ENCODE data around the gene MEP1A.

MEP1A gene

DNA sequence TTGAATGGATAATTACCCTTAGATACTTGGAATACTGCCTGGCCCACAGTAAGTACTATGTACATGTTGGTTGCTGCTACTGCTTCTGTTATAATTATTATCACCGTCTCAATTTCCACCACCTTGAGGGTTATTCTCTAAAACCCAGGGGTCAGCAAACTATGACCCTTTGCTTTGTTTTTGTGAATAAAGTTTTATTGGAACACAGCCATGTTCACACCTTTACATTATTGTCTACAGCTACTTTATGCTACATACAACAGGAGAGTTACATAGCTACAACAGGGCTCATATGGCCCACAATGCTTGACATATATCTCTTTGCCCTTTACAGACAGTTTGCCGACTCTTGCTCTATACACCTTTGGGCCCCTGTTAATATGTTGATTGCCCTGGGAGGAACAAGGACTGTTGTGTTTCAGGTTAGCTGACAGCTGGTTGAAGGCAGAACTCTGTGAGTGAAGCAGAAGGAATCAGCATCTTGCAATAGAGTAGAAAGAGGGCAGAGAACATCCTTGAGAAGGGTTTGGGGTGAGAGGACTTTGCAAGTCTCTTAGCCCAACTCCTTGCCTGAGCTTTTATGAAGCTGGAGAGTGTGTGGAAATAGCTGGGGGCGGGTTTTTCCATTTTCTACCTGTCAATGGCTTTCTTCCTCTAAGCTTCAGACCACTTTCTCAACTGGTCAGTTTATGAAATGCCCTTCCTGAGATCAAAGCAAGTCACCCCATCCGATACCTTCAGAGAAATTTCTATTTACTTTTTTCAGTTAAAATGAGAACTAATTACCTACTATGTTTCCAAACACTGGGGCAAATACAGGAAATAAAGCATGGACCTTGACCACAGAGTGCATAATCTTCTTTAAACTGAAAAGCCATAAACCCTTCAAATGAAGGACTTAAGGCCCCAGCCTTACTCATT, 3.5 kb upstream of the MEP1A start:
- Mint-ChIP-seq H3K27ac (no peak overlapping the region), H3K4me1 (no peaks in the 10 kb centered on the region), H3K36me3 (no peaks in the 10 kb centered on the region), H3K9me3 (no peaks in the 10 kb centered on the region), H3K27me3 (no peaks in the 10 kb centered on the region), H3K4me3 (no peak overlapping the region)
- no peak for DNase-seq
- CTCF ChIA-PET: no interaction called here

GRCh38 chr6:46790355-46790874, 2.8 kb upstream of the MEP1A start:
- CTCF ChIA-PET: no interaction called here

DNA sequence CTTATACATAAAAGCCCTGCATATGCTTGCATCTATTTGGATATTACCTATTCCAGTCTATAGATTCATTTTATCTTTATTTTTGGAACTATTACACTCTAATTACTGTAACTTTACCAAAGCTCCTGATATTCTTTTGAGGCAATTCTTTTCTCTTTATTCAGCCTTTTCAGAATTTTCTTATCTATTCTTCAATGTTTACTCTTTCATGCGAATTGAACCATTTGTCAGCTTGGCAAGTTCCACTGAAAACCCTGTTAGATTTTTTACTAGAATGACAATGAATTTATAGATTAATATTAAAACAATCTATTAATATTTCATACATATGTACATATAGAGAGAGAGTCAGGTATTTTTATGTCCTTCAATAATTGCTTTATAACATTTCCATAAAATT, 554 bp upstream of the MEP1A start:
- Mint-ChIP-seq H3K4me1 (no peaks in the 10 kb centered on the region), H3K4me3 (no peak overlapping the region), H3K9me3 (no peaks in the 10 kb centered on the region), H3K27ac (no peak overlapping the region), H3K27me3 (no peaks in the 10 kb centered on the region), H3K36me3 (no peaks in the 10 kb centered on the region)
- CTCF ChIA-PET: no interaction called here
- DNase-seq: no peak

More at GRCh38 chr6:46790355-46790874, 2.8 kb upstream of the MEP1A start:
- no peak for DNase-seq
- Mint-ChIP-seq H3K4me3 (no peak overlapping the region), H3K27ac (no peak overlapping the region), H3K4me1 (no peaks in the 10 kb centered on the region), H3K36me3 (no peaks in the 10 kb centered on the region), H3K9me3 (no peaks in the 10 kb centered on the region), H3K27me3 (no peaks in the 10 kb centered on the region)

- Mint-ChIP-seq H3K27ac (no peak overlapping the region), H3K4me1 (no peaks in the 10 kb centered on the region), H3K27me3 (no peaks in the 10 kb centered on the region), H3K4me3 (no peak overlapping the region), H3K36me3 (no peaks in the 10 kb centered on the region), H3K9me3 (no peaks in the 10 kb centered on the region)
- CTCF ChIA-PET: interaction anchor here (0.5 kb wide), 1 partner anchor 1026 kb away, joined by 3 read pairs; no protein-coding TSS in a partner anchor
- no peak for DNase-seq
These were observed 879 bp downstream of the MEP1A start for GRCh38 chr6:46794068-46794467.

DNA sequence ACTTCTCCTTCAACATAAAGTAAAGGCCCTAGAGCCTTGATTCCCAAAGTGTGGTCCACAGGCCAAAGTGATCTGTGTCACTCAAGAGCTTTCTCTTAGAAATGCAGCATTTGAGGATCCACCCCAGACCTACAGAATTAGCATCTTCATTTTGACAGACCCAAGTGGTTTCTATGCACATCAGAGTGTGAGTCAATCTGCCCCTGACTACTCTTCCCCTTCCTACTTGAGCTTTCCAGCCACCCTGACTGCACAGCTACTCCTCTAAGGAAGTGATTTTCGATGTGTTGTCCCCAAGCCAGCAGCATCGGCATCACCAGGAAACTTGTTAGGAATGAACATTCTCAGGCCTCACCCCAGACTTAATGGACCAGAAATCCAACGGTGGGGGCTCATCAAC, 2.6 kb downstream of the MEP1A start:
- Mint-ChIP-seq H3K27ac (no peak overlapping the region), H3K9me3 (no peaks in the 10 kb centered on the region)

DNA sequence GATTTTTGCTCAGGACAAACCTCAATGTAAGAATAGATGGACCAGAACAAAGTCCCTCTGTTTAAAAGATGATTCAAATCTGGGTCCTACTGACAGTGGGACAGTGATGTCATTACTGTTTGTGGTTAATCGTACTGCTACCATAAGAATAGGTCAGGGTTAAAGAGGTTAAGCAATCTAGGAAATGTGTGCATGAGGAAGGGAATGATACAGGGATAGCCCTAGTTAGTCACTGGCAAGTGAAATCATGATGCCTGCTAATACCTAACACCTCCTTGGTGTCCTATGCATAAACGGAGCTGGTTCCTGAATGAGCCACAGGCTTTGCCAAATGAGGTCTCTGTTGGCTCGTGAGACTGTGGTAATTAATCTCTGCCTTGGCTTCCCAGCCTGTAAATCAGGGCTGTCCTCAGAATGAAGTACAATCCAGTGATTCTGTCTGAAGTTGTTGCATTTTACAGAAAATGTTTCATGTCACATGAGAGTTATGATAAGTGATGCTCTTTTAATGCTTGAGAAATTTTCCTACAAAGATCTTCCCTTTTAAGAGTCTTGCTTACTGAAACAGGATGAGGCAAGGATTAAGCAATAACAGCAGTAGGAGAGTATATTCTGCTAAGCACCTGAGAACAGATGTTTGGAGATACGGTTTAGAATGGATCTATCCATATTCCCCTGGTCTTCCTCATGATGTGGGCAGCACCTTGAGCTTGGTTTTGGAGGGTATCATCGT, 3.8 kb downstream of the MEP1A start:
- Mint-ChIP-seq H3K4me1 (no peaks in the 10 kb centered on the region), H3K27ac (no peak overlapping the region), H3K4me3 (no peak overlapping the region), H3K27me3 (no peaks in the 10 kb centered on the region), H3K36me3 (no peaks in the 10 kb centered on the region), H3K9me3 (no peaks in the 10 kb centered on the region)
- CTCF ChIA-PET: no interaction called here
- no peak for DNase-seq

More for the DNA sequence above, 2.6 kb downstream of the MEP1A start:
- Mint-ChIP-seq H3K4me3 (no peak overlapping the region), H3K36me3 (no peaks in the 10 kb centered on the region), H3K4me1 (no peaks in the 10 kb centered on the region), H3K27me3 (no peaks in the 10 kb centered on the region)
- no peak for DNase-seq
- CTCF ChIA-PET: no interaction called here

DNA sequence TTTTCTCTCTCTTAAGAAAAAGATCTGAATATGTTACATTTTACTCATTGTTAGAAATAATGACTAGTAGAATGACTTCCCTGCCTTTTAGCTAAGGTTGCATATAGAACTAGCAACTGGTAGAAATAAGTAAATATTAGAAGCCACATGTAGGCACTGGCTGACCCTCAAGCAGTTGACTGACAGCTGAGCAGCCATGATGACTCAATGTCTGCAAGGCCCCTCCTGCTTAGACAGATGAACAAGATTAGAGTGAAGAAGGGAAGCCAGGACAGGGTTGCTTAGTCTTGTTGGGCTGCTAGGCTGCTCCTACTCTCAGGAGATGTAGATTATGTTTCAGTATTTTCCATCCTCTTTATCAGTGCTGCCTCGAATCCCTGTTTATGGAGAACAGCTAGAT, 6.5 kb downstream of the MEP1A start:
- Mint-ChIP-seq H3K4me1 (no peaks in the 10 kb centered on the region), H3K36me3 (no peaks in the 10 kb centered on the region), H3K4me3 (no peak overlapping the region), H3K27ac (no peak overlapping the region), H3K9me3 (no peaks in the 10 kb centered on the region), H3K27me3 (no peaks in the 10 kb centered on the region)
- DNase-seq: no peak
- CTCF ChIA-PET: no interaction called here

DNA sequence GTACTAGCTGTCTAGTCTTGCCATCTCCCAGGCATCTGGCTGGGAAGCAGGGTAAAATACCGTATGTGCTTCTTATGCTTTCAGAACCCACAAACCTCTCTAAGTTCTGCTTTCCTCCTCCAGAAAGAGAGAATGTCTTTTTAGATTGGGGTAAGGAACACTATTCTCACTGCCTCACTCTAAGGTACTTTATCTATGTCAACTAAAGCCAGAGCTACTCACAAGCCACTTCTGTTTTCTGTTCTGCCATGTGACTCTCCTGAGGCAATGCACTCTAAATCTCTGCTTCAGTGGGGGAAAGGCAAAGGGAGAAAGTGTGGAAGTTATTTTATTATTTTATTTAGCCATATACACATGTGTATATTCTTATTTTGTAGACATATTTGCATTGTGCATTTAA, 15.6 kb downstream of the MEP1A start:
- no peak overlapping the region for H3K4me3 Mint-ChIP-seq
- no peak for DNase-seq
- H3K9me3 Mint-ChIP-seq: no peaks in the 10 kb centered on the region
- H3K36me3 Mint-ChIP-seq: no peaks in the 10 kb centered on the region
- H3K27me3 Mint-ChIP-seq: peaks cover 16% of the 10 kb centered on the region
- CTCF ChIA-PET: no interaction called here
- H3K4me1 Mint-ChIP-seq: no peaks in the 10 kb centered on the region
- no peak overlapping the region for H3K27ac Mint-ChIP-seq

DNA sequence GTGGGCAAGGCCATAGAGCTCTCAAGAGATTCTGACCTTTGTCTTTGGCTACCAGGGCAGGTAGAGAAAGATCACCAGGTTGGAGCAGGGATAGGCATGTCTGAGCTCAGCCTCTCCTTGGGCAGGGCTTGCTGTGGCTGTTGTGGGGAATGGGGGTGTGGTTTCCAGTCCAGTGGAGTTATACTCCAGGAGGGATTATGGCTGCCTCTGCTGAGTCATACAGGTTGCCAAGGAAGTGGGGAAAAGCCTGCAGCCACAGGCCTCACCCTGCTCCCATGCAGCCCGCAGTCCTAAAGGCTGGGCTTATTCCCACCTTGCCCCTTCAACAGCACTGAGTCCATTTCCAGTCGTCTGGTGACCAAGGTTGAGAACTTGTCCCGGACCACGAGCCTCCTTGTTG, 21.9 kb downstream of the MEP1A start:
- H3K27ac Mint-ChIP-seq: no peak overlapping the region
- no peaks in the 10 kb centered on the region for H3K36me3 Mint-ChIP-seq
- no peaks in the 10 kb centered on the region for H3K9me3 Mint-ChIP-seq
- CTCF ChIA-PET: no interaction called here
- H3K4me1 Mint-ChIP-seq: no peaks in the 10 kb centered on the region
- H3K4me3 Mint-ChIP-seq: no peak overlapping the region
- no peak for DNase-seq
- H3K27me3 Mint-ChIP-seq: peaks cover 17% of the 10 kb centered on the region

DNA sequence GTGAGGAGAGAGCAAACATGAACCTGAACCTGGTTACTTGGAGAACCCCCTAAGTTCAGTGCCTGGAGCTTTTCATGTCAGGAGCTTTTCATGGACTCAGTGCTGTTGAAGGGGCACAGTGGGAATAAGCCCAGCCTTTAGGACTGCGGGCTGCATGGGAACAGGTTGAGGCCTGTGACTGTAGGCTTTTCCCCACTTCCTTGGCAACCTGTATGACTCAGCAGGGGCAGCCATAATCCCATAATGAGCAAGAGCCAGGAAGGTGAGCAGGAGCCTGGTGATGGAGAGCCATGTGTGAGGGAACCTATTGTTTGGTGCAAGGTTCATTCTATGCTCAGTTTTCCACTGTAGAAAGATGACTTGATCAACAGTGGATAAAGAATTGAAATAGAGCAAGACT, 23.4 kb downstream of the MEP1A start:
- Mint-ChIP-seq H3K27me3 (peaks cover 12% of the 10 kb centered on the region), H3K4me3 (no peak overlapping the region), H3K36me3 (no peaks in the 10 kb centered on the region), H3K4me1 (no peaks in the 10 kb centered on the region), H3K27ac (no peak overlapping the region), H3K9me3 (no peaks in the 10 kb centered on the region)
- CTCF ChIA-PET: no interaction called here
- no peak for DNase-seq

DNA sequence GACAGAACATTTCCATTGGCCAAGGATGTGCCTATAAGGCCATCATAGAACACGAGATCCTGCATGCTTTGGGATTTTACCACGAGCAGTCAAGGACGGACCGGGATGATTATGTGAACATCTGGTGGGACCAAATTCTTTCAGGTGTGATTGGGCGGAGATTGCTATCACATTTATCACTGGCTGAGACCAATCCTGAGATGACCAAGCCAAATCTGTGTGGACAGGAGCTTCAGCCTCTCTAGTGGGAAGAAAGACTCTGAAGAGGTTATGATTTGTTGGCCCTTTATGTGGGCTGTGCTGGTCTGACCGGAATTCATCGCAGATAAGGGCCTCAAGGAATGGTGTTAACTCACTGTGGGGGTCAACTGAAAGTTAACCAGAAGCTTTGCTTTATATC, 26.4 kb downstream of the MEP1A start:
- peaks cover 12% of the 10 kb centered on the region for H3K27me3 Mint-ChIP-seq
- H3K4me3 Mint-ChIP-seq: no peak overlapping the region
- CTCF ChIA-PET: no interaction called here
- H3K4me1 Mint-ChIP-seq: no peaks in the 10 kb centered on the region
- no peak for DNase-seq
- H3K27ac Mint-ChIP-seq: no peak overlapping the region
- no peaks in the 10 kb centered on the region for H3K36me3 Mint-ChIP-seq
- no peaks in the 10 kb centered on the region for H3K9me3 Mint-ChIP-seq

GRCh38 chr6:46821458-46821881, 28.3 kb downstream of the MEP1A start:
- no peaks in the 10 kb centered on the region for H3K9me3 Mint-ChIP-seq
- no peak overlapping the region for H3K27ac Mint-ChIP-seq
- H3K27me3 Mint-ChIP-seq: peaks cover 8% of the 10 kb centered on the region
- H3K4me1 Mint-ChIP-seq: no peaks in the 10 kb centered on the region
- no peak for DNase-seq
- CTCF ChIA-PET: no interaction called here
- no peak overlapping the region for H3K4me3 Mint-ChIP-seq
- H3K36me3 Mint-ChIP-seq: no peaks in the 10 kb centered on the region

- CTCF ChIA-PET: no interaction called here
- Mint-ChIP-seq H3K4me3 (no peak overlapping the region), H3K27ac (no peak overlapping the region), H3K9me3 (no peaks in the 10 kb centered on the region), H3K4me1 (no peaks in the 10 kb centered on the region), H3K27me3 (no peaks in the 10 kb centered on the region), H3K36me3 (no peaks in the 10 kb centered on the region)
- no peak for DNase-seq
These were observed 35.8 kb downstream of the MEP1A start for GRCh38 chr6:46828939-46829338.

- H3K27ac Mint-ChIP-seq: no peak overlapping the region
- H3K4me3 Mint-ChIP-seq: no peak overlapping the region
- CTCF ChIA-PET: no interaction called here
- DNase-seq: no peak
- no peaks in the 10 kb centered on the region for H3K4me1 Mint-ChIP-seq
- H3K27me3 Mint-ChIP-seq: no peaks in the 10 kb centered on the region
- H3K36me3 Mint-ChIP-seq: no peaks in the 10 kb centered on the region
- H3K9me3 Mint-ChIP-seq: no peaks in the 10 kb centered on the region
These were observed 39.6 kb downstream of the MEP1A start for GRCh38 chr6:46832816-46833215.

Measured in activated naive CD4-positive, alpha-beta T cell treated with anti-CD3 and anti-CD28 coated beads, Interleukin-2, amount 10 ng/mL, durations not matched to agents 7 days and 5 days (primary cell).